ENCODE measurements around the gene STK33.

STK33 gene

DNA sequence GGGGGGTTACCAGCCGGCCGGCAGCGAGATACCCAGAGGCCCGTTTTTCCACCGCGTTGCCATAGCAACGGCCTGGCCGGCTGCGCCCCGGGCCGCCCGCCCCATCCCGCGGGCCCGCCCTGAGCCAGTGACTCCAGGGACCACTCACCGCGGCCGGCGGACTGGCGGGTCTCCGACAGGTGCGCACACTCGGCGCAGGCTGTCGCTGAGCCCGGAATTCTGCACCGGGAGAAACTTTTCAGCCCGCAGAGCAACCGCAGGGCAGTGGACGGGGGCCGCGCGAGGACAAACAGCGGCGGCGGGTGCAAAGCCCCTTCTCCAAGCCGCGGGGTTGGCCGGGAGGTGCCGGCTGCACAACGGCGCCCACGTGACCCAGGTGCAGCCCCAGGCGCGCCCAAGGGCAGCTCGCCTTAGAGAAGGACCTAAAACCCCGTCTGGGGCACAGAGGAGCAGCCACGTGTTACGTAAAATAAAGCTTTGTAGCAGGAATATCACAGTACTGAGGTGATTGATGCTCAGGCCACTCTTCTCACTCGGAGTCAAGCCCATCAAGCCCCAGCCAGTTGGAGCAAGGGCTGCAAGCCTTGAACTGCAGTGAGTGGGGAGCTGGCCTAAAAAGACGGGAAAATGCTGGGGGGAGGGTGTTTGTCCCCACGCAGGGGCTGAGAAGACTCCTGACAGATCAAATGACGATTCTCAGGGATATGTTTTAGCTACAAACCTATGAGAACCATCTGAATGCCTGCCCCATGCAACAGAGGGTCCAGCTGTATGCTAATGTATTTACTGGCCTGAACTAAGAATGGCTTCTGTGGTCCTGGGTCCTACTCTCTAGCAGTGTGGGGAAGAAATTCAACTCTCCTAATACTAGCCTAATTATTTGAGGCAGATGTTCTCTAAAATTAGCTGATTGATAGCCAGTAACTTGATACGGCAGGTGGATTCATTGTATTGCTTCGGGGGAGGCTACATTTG, at the start of gene STK33:
Gene STK33 (minus strand): TSS at position 294 of the 975 bp plus-strand sequence. CDS start 119,323 bp downstream, outside the sequence.
- DNase-seq (ENCODE audit: low read depth in 2 of 2) = peak in 1 of 2 donors; percentile 22

GRCh38 chr11:8642196-8642841, 48.3 kb upstream of the STK33 start:
- no peak for DNase-seq (ENCODE audit: low read depth in 2 of 2)

DNA sequence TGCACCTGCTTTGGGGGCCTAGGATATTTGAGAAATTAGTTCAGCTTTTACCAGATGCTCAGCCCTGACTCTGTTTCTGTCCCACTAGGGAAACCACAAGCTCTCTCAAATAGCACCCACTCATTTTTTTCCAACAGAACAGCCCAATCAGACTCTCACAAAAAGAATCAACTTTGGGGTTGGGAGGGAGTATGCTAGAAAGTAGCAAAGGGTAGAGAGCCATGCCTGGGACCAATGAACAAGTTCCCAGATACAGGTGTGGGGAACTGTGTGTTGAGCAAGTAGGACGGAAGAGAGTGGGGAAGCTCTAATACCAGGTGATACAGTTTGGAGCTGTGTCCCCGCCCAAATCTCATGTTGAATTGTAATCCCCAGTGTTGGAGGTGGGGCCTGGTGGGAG, 47.3 kb upstream of the STK33 start:
- no peak for DNase-seq (ENCODE audit: low read depth in 2 of 2)

GRCh38 chr11:8640267-8640906, 46.4 kb upstream of the STK33 start:
- DNase-seq (ENCODE audit: low read depth in 2 of 2) = no peak

DNA sequence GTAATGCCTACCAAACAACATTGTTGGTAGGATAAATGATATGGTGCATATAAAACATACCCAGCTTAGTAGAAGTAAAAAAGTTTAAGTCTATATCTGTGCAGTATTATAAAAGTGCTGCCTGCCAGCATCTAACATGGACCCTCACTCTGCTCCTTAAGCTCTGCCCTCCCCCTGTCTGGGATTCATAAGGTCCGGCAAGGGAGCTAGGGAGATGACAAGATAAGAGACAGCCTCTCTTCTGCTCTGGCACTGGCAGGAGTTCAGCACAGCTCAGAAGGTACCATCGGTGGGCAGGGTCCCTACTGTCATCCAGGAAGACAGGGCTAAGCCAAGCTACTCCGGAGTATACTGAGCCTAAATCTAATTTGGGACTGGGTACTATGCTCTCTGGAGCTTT, 45.6 kb upstream of the STK33 start:
- DNase-seq (ENCODE audit: low read depth in 2 of 2) = no peak

DNA sequence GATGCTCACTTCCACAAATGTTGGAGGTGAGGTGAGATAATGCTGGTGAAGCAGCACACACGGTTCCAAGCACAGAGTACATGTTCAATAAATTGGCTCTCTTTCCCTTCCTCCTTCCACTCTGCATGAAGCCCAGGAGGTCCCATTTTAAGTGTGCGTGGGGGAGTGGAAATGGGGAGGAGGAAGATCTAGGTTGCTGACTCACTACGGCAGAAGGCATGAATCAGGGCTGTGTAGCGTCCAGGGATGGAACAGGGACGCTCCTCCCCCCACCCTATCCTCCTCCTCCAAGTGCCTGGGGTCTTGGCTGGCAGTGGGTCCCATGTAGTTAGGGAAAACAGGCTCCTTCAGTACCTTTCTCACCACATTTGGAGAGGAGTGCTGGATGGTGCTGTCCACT, 44.3 kb upstream of the STK33 start:
- DNase-seq (ENCODE audit: low read depth in 2 of 2) = no peak

GRCh38 chr11:8636127-8636526, 42.1 kb upstream of the STK33 start:
- DNase-seq (ENCODE audit: low read depth in 2 of 2) = no peak

- DNase-seq (ENCODE audit: low read depth in 2 of 2) = no peak
Measured at GRCh38 chr11:8634498-8634897, 40.5 kb upstream of the STK33 start.

GRCh38 chr11:8631395-8632118, 37.5 kb upstream of the STK33 start:
- DNase-seq (ENCODE audit: low read depth in 2 of 2) = no peak

DNA sequence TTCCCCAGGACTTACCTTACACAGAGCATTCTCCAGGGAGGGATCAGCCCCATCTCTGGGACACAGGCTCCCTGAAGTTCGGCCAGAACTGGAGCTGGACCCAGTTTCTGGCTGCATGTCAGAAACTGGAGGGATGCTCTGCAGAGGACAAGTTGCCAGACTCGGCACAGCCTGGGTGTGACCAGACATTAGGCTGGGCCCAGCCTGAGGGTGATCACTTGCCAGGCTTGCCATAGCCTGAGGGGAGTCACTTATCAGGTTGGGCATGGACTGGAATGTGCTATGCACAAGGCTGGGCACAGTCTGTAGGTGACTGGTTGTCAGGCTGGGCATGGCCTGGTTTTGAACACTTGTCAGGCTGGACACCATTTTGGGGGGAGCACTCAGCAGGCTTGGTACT, 30.7 kb upstream of the STK33 start:
- DNase-seq (ENCODE audit: low read depth in 2 of 2) = no peak

GRCh38 chr11:8621147-8621546, 27.1 kb upstream of the STK33 start:
- DNase-seq (ENCODE audit: low read depth in 2 of 2) = no peak

GRCh38 chr11:8617063-8617462, 23.0 kb upstream of the STK33 start:
- DNase-seq (ENCODE audit: low read depth in 2 of 2) = no peak

GRCh38 chr11:8615291-8616032, 21.4 kb upstream of the STK33 start:
- no peak for DNase-seq (ENCODE audit: low read depth in 2 of 2)

DNA sequence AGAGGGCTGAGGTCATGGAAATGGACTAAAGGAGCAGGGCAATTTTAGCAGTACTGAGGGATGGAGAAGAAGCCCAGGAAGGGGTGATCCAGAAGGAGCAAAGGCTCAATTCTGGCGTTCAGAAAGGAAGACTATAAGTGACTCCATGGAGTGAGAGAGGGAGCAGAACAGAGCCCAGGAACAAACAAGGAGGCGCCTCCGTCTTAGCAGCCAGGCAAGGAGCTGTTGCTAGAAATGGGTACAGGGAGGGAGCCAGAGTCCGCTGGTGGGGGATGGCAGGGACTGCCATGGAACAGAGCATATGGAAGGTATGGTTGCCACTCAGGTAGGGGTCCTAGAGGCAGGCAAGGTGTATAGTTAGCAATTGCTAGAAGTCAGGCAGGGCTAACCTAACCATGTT, 20.5 kb upstream of the STK33 start:
- no peak for DNase-seq (ENCODE audit: low read depth in 2 of 2)

DNA sequence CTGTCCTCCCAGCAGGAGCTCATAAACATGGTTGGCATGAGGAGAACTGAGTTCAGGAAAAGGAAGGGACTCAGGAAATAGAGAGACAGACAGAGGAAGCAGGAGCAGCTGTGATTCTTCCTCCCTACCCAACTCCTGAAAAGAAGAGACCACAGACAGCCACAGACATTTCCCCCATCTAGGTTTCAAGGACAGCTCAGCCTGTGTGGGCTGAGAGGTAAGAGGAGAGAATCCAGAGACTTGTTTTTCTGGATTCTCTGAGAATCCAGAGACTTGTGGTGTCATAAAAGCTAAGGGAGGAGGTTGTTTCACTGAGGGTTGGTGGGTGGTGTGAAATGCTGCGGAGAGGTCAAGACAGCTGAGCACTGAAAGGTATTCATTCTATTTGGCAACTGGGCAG, 19.0 kb upstream of the STK33 start:
- no peak for DNase-seq (ENCODE audit: low read depth in 2 of 2)

GRCh38 chr11:8612522-8612921, 18.5 kb upstream of the STK33 start:
- no peak for DNase-seq (ENCODE audit: low read depth in 2 of 2)

GRCh38 chr11:8610532-8611116, 16.6 kb upstream of the STK33 start:
- DNase-seq (ENCODE audit: low read depth in 2 of 2) = no peak

DNA sequence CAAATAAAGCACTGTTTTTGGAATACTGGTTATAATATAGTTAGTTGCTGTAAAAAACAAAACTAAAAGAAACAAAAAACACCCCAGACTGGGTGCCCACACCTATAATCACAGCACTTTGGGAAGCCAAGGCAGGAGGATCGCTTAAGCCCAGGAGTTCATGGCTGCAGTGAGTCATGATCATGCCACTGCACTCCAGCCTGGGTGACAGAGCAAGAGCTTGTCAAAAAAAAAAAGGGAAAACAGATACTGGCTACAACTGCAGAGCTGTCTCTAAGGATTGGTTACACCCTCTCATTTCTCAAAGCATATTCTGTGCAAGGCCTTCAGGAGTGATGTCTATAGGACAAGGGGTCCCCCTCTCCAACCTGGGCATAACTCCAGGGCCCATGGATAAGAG, 14.6 kb upstream of the STK33 start:
- no peak for DNase-seq (ENCODE audit: low read depth in 2 of 2)

DNA sequence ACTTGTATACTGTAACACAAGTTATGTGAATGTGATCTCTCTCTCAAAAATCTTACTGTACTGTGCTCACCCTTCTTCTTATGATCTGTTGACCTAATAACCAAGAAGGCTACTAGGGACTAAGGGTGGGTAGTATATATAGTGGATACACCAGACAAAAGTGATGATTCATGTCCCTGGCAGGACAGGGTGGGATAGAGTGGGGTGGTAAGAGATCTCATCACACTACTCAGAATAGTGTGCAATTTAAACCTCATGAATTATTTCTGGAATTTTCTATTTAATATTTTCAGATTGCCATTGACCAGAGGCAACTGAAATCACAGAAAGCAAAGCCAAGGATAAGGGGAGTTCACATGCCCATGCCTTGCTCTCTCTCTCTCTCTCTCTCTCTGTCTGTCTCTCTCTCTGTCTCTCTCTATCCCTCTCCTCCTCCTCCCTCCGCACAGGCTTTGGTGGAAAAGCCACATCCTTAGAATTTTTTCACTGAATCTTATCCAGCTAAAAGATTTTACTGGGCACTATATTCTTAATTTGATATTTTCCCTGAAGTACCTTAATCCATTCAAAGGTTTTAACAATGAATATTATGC, 12.0 kb upstream of the STK33 start:
- no peak for DNase-seq (ENCODE audit: low read depth in 2 of 2)

- peak in 1 of 2 donors; percentile 38 for DNase-seq (ENCODE audit: low read depth in 2 of 2)
Measured at GRCh38 chr11:8604078-8604723, 10.2 kb upstream of the STK33 start.
